Endothelial cell of umbilical vein (primary cell): ENCODE results near the gene MEGF11. TPM values are rescaled to one million over a fixed set of nuclear protein-coding genes. Genes with fewer than 3 reads are reported as not detected.

ENCODE experiments used
- BruUV-seq: library from RNA; stranded (reverse); fragments of 400-500 nt; replicated peaks from 2 replicates; lab custom pipeline; 2021; lab: Mats Ljungman, UMichigan
- CTCF ChIA-PET: fragments of 300-600, 350-600 bp; sonication (Branson Sonifier 250); formaldehyde crosslinking; loops from one replicate; lab custom pipeline; 2021; ENCODE audit warnings: antibody characterized with exemption, inconsistent platforms; lab: Charles Lee
- POLR2A ChIA-PET: fragments of 300-600, 350-600 bp; sonication (Branson Sonifier 250); formaldehyde crosslinking; loops from one replicate; lab custom pipeline; 2021; ENCODE audit warnings: antibody characterized with exemption, inconsistent platforms; lab: Charles Lee
- DNase-seq: peaks from one replicate; pipeline ENCODE4 v3.0.0-alpha.2; 2011; ENCODE audit warnings: low read depth, low spot score
- FAIRE-seq: peaks from 2 replicates; lab custom pipeline; 2011; peaks lifted over from hg19 to GRCh38; lab: Jason Lieb, UNC
- H2AFZ ChIP-seq: 2 replicates; pipeline ENCODE4 v1.6.0; 2012; ENCODE audit warnings: low read depth, low read length, control low read depth, inconsistent platforms
- H3K27ac ChIP-seq: 2 replicates; pipeline ENCODE4 v1.5.1; 2011; ENCODE audit warnings: low read depth, mild to moderate bottlenecking, control low read depth, low read length, moderate library complexity; ENCODE audit not compliant: insufficient read depth
- H3K27me3 ChIP-seq, 2 experiments: 2 replicates each; pipeline versions ENCODE4 v1.6.0 to v1.6.1; 2011; ENCODE audit warnings: low read length in 2 of 2, mixed read lengths in 1 of 2; ENCODE audit not compliant: control insufficient read depth in 2 of 2, insufficient read depth in 2 of 2
- H3K36me3 ChIP-seq, 2 experiments: 2 replicates in 1 of 2; 3 replicates in 1 of 2; pipeline ENCODE4 v1.5.1; 2011; ENCODE audit warnings: low read length in 2 of 2, mild to moderate bottlenecking in 1 of 2, moderate library complexity in 1 of 2; ENCODE audit not compliant: control insufficient read depth in 2 of 2, insufficient read depth in 2 of 2; ENCODE audit errors: extremely low read depth in 1 of 2
- H3K4me1 ChIP-seq: 3 replicates; pipeline ENCODE4 v1.5.1; 2011; ENCODE audit warnings: mild to moderate bottlenecking, low read length; ENCODE audit not compliant: control insufficient read depth, insufficient read depth; ENCODE audit errors: extremely low read depth
- H3K4me2 ChIP-seq: 2 replicates; pipeline ENCODE4 v1.6.1; 2011; ENCODE audit warnings: low read length, control low read depth, mixed read lengths; ENCODE audit not compliant: insufficient read depth
- H3K4me3 ChIP-seq, 3 experiments: fragments of 200-600 bp in 1 of 3; sonication (generic), shearing (Covaris generic) in 1 of 3; replicated peaks in 1 of 3; 2 replicates each; pipeline ENCODE4 v1.5.1; 2011 to 2016; ENCODE audit warnings: control low read depth in 3 of 3, low read length in 3 of 3, mild to moderate bottlenecking in 2 of 3, inconsistent platforms in 1 of 3, low read depth in 1 of 3, moderate library complexity in 1 of 3; ENCODE audit not compliant: insufficient read depth in 1 of 3
- H3K79me2 ChIP-seq: 2 replicates; pipeline ENCODE4 v1.6.0; 2012; ENCODE audit warnings: low read length, inconsistent platforms; ENCODE audit not compliant: control insufficient read depth, insufficient read depth
- H3K9ac ChIP-seq: replicated peaks from 2 replicates; pipeline ENCODE3; 2011; ENCODE audit warnings: low read length, control low read depth; ENCODE audit not compliant: insufficient read depth; ENCODE audit errors: extremely low read depth
- H3K9me1 ChIP-seq: replicated peaks from 3 replicates; pipeline ENCODE4 v1.6.0; 2011; ENCODE audit warnings: mild to moderate bottlenecking, low read length; ENCODE audit not compliant: control insufficient read depth, insufficient read depth; ENCODE audit errors: extremely low read depth
- H3K9me3 ChIP-seq: replicated peaks from 2 replicates; pipeline ENCODE4 v1.5.1; 2012; ENCODE audit warnings: low read length, inconsistent platforms; ENCODE audit not compliant: control insufficient read depth, insufficient read depth
- H4K20me1 ChIP-seq: replicated peaks from 2 replicates; pipeline ENCODE3; 2011; ENCODE audit warnings: mild to moderate bottlenecking, low read length; ENCODE audit not compliant: control insufficient read depth, insufficient read depth; ENCODE audit errors: extremely low read depth
- CTCF ChIP-seq, 2 donors: IDR thresholded peaks; 1 replicate in 1 of 2; 2 replicates in 1 of 2; pipeline ENCODE4 v1.5.1; 2011; ENCODE audit warnings: low read length in 2 of 2, mild to moderate bottlenecking in 2 of 2, moderate library complexity in 2 of 2, control low read depth in 1 of 2, inconsistent platforms in 1 of 2, low read depth in 1 of 2; ENCODE audit not compliant: insufficient read depth in 1 of 2; ENCODE audit errors: extremely low read depth in 1 of 2
- EZH2 ChIP-seq: IDR thresholded peaks from 2 replicates; pipeline ENCODE4 v1.6.1; 2012; ENCODE audit warnings: borderline replicate concordance, low read depth, mild to moderate bottlenecking, moderate library complexity, low read length, inconsistent platforms; ENCODE audit not compliant: severe bottlenecking
- FOS ChIP-seq: IDR thresholded peaks from 2 replicates; pipeline ENCODE4 v1.6.1; 2011; ENCODE audit warnings: mild to moderate bottlenecking, low read length, moderate library complexity, borderline replicate concordance; ENCODE audit not compliant: insufficient read depth
- GATA2 ChIP-seq: IDR thresholded peaks from 2 replicates; pipeline ENCODE4 v1.7.0; 2011; ENCODE audit warnings: low read depth, mild to moderate bottlenecking, moderate library complexity, mixed read lengths, low read length; ENCODE audit not compliant: insufficient read length, insufficient read depth
- JUN ChIP-seq: IDR thresholded peaks from 2 replicates; pipeline ENCODE4 v1.6.1; 2011; ENCODE audit warnings: borderline replicate concordance, low read depth; ENCODE audit not compliant: insufficient read length, insufficient read depth
- MAX ChIP-seq: IDR thresholded peaks from 2 replicates; pipeline ENCODE4 v1.6.1; 2011; ENCODE audit not compliant: insufficient read depth, insufficient read length
- MYC ChIP-seq: IDR thresholded peaks from one replicate; pipeline ENCODE4 v1.6.1; 2011; ENCODE audit warnings: mild to moderate bottlenecking, low read depth, low read length
- POLR2A ChIP-seq: IDR thresholded peaks from 2 replicates; pipeline ENCODE4 v1.6.1; 2012; ENCODE audit warnings: low read depth, mild to moderate bottlenecking, control low read depth, low read length
- POLR2AphosphoS5 ChIP-seq: IDR thresholded peaks from 2 replicates; pipeline ENCODE4 v1.6.1; 2012; ENCODE audit warnings: low read depth, mild to moderate bottlenecking, control low read depth, low read length, moderate library complexity; ENCODE audit not compliant: insufficient read depth
- dilution Hi-C: fragments of 300-500 bp; cut with MboI; formaldehyde crosslinking; loops from one replicate; pipeline ENCODE4 v1.15.0; 2019; ENCODE audit warnings: low sequenced_read_pairs; ENCODE audit not compliant: extremely low pct_ligation_motif_present
- intact Hi-C: fragments of 100-400 bp; cut with micrococcal nuclease; formaldehyde crosslinking; loops from one replicate; pipeline ENCODE4 v1.10.0; 2022
- polyA plus RNA-seq, 4 experiments: library from polyadenylated mRNA; depleted of rRNA in 3 of 4; stranded (reverse) in 3 of 4; unstranded in 1 of 4; fragments of >200 nt; gene quantifications; 2 replicates each; pipeline versions ENCODE4 v1.2.1 to v1.2.3, GENCODE V29; 2011 to 2012; ENCODE audit warnings: missing spikeins in 1 of 4
- total RNA-seq: library from RNA; stranded (reverse); gene quantifications from 2 replicates; pipeline ENCODE4 v1.2.3, GENCODE V29; 2021

The MEGF11 gene
- total and polyA plus RNA-seq, 2 donors (not counting 3 experiments of a cell fraction or from before 2014, with no cell fraction given): not detected

GRCh38 chr15:66098022-66098363 lies 155.6 kb downstream of the MEGF11 start:
- Histone ChIP-seq H3K27me3 (no peaks in the 10 kb centered on the region), H2AFZ (no peak overlapping the region), H3K9me3 (no peaks in the 10 kb centered on the region), H4K20me1 (no peaks in the 10 kb centered on the region), H3K79me2 (no peaks in the 10 kb centered on the region), H3K4me3 (no peak overlapping the region), H3K4me1 (no peaks in the 10 kb centered on the region), H3K27ac (no peak overlapping the region), H3K9ac (no peak overlapping the region), H3K9me1 (no peaks in the 10 kb centered on the region), H3K36me3 (no peaks in the 10 kb centered on the region), H3K4me2 (no peak overlapping the region)
- TF ChIP-seq FOS: no peak
- TF ChIP-seq EZH2: no peak
- no peak for TF ChIP-seq MAX
- no peak for TF ChIP-seq POLR2A
- no peak for TF ChIP-seq POLR2AphosphoS5
- no peak for TF ChIP-seq JUN
- TF ChIP-seq GATA2: no peak
- no peak for TF ChIP-seq MYC
- TF ChIP-seq CTCF (IDR thresholded peaks at IDR 0.05; ENCODE audit: extremely low read depth in 1 of 2, insufficient read depth in 1 of 2, low read depth in 1 of 2, low read length in 2 of 2): no peak
- no peak for DNase-seq
- intact Hi-C loops (no loop called here), dilution Hi-C loops (no loop called here)
- POLR2A ChIA-PET: interaction anchor here (0.7 kb wide), 1 partner anchor 14 kb away, joined by 4 read pairs; no protein-coding TSS in a partner anchor
- FAIRE-seq: no peak
- CTCF ChIA-PET: no interaction called here
- no TSS peak for BruUV-seq
